Right lobe of liver (tissue), 4 donors: ENCODE measurements around the gene PPME1.

Source experiments
- CTCF ChIP-seq, 4 donors: fragments of 200-600 bp in 3 of 4; fragments of 450-650 bp in 1 of 4; IDR thresholded peaks; one replicate each; pipeline versions ENCODE4 v1.5.1 to v1.8.0; 2016 to 2022; ENCODE audit warnings: antibody characterized with exemption in 4 of 4, mild to moderate bottlenecking in 2 of 4
- POLR2A ChIP-seq: fragments of 450-650 bp; IDR thresholded peaks from one replicate; pipeline ENCODE4 v1.6.1; 2017; ENCODE audit warnings: antibody characterized with exemption, mild to moderate bottlenecking
- donor health status: DM: no; HTN: no; CAD: no.
- donor health status: DM: no; HTN: no; CAD: no.
- donor health status: DM: no; HTN: yes; CAD: no.

- TF ChIP-seq CTCF (IDR thresholded peaks at IDR 0.05) = no peak
- TF ChIP-seq POLR2A = no peak
Observed at GRCh38 chr11:74299015-74299414, 127.9 kb downstream of the PPME1 start.
